ENCODE data around the gene GAB2. TPM values are rescaled to one million over a fixed set of nuclear protein-coding genes. Genes with fewer than 3 reads are reported as not detected.
"Not testable (repeated sequence)": the region's sequence is repeated elsewhere in the genome, so short reads cannot be mapped to it uniquely, and the experiment has no call there.

GAB2 gene
- total RNA-seq, 4 donors from 2014 or later, result 26.3 to 84.8 (median 26.6) TPM

DNA sequence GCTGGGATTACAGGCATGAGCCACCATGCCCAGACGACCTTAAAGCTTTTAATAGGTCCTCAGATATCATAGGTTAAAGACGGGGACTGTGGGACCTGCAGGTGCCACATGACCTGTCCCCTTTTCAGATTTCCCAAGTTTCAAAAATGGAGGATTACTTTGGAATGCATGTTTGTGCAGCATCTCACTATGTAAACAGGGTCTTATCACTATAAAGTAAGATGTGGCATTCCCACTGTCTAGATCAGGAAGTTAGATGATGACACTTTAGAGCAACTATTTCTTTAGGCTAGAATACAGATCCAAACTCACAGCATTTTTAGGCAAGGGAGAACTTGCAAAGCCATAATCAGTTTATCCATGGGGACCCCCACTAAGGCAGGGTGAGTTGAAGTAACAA lies 136.1 kb downstream of the GAB2 start:
- Histone ChIP-seq H3K27ac (no peak overlapping the region), H3K4me1 (peaks cover 0 to 7% (median 0%) of the 10 kb centered on the region in 3 donors), H3K27me3 (no peaks in the 10 kb centered on the region), H3K4me3 (no peak overlapping the region), H3K9me3 (no peaks in the 10 kb centered on the region), H3K36me3 (peaks cover 0 to 18% of the 10 kb centered on the region in 2 donors)
- no peak for ATAC-seq
- no peak for TF ChIP-seq CTCF (IDR thresholded peaks at IDR 0.05)
- no peak for TF ChIP-seq POLR2A (IDR thresholded peaks at IDR 0.05)
- no peak for TF ChIP-seq EP300 (IDR thresholded peaks at IDR 0.05)
- no peak for TF ChIP-seq POLR2AphosphoS5 (IDR thresholded peaks at IDR 0.05)
- no CpG with 5 or more reads among the region's 2 CpGs for WGBS, 2 donors (ENCODE audit: low coverage in 1 of 2)

DNA sequence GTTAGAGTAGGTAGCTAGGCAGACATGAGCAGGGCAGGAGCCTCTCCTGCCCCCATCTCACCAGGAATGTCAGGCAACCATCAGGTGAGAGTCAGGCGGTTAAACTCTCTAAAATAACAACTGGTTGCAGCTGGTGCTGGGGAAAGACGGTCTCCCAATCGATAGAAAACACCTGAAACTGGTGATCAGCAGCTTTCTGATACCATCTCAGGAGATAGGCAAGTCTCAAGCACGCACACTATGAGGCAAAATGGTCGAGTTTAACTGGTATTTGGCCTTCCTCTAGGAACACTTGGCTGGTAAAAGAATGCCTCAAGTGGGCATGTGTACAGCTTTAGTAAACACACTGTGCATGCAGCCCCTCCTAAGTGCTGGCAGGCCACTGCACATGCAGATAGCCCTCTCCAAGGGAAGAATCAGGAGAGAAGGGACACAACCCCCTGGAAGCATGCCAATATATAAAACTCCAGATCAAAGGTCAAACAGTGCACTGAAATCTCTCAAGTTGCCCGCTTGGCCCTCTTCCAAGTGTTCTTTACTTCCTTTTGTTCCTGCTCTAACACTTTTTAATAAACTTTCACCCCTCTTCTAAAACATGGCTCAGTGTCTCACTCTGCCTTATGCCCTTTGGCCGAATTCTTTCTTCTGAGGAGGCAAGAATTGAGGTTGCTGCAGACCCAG lies 140.2 kb downstream of the GAB2 start:
- Histone ChIP-seq H3K27ac (no peak overlapping the region), H3K9me3 (peaks cover 0 to 12% (median 0%) of the 10 kb centered on the region in 3 donors), H3K4me3 (no peak overlapping the region), H3K27me3 (no peaks in the 10 kb centered on the region), H3K4me1 (peaks cover 0 to 7% (median 0%) of the 10 kb centered on the region in 3 donors), H3K36me3 (peaks cover 0 to 36% of the 10 kb centered on the region in 2 donors)
- no peak for ATAC-seq
- WGBS, 2 donors (ENCODE audit: low coverage in 1 of 2), result 61 to 75% methylated on average over 2 to 3 of the region's 7 CpGs
- TF ChIP-seq CTCF (IDR thresholded peaks at IDR 0.05), result no peak
- no peak for TF ChIP-seq POLR2AphosphoS5 (IDR thresholded peaks at IDR 0.05)
- no peak for TF ChIP-seq POLR2A (IDR thresholded peaks at IDR 0.05)
- no peak for TF ChIP-seq EP300 (IDR thresholded peaks at IDR 0.05)

- no peaks in the 10 kb centered on the region for H3K27me3 ChIP-seq
- TF ChIP-seq POLR2A (IDR thresholded peaks at IDR 0.05), result no peak
- no peak for TF ChIP-seq EP300 (IDR thresholded peaks at IDR 0.05)
- no peak for TF ChIP-seq CTCF (IDR thresholded peaks at IDR 0.05)
- no peak for TF ChIP-seq POLR2AphosphoS5 (IDR thresholded peaks at IDR 0.05)
- H3K4me1 ChIP-seq, result peaks cover 0 to 7% (median 0%) of the 10 kb centered on the region in 3 donors
- peaks cover 0 to 20% (median 0%) of the 10 kb centered on the region in 3 donors for H3K9me3 ChIP-seq
- peaks cover 0 to 38% of the 10 kb centered on the region in 2 donors for H3K36me3 ChIP-seq
- 80 to 93% methylated on average over 3 of the region's 3 CpGs for WGBS, 2 donors (ENCODE audit: low coverage in 1 of 2)
- H3K4me3 ChIP-seq, result no peak overlapping the region
- no peak overlapping the region for H3K27ac ChIP-seq
- no peak for ATAC-seq
Measured at GRCh38 chr11:78276311-78276710, 141.3 kb downstream of the GAB2 start.

- H3K27ac ChIP-seq, result no peak overlapping the region
- TF ChIP-seq CTCF (IDR thresholded peaks at IDR 0.05), result no peak
- TF ChIP-seq POLR2A (IDR thresholded peaks at IDR 0.05), result no peak
- TF ChIP-seq EP300 (IDR thresholded peaks at IDR 0.05), result no peak
- TF ChIP-seq POLR2AphosphoS5 (IDR thresholded peaks at IDR 0.05), result no peak
- H3K4me1 ChIP-seq, result peaks cover 0 to 10% (median 0%) of the 10 kb centered on the region in 3 donors
- no peaks in the 10 kb centered on the region for H3K27me3 ChIP-seq
- ATAC-seq, result no peak
- WGBS, 2 donors (ENCODE audit: low coverage in 1 of 2), result 60 to 83% methylated on average over 3 of the region's 3 CpGs
- H3K9me3 ChIP-seq, result peaks cover 0 to 20% (median 0%) of the 10 kb centered on the region in 3 donors
- peaks cover 0 to 32% of the 10 kb centered on the region in 2 donors for H3K36me3 ChIP-seq
- H3K4me3 ChIP-seq, result no peak overlapping the region
Measured at GRCh38 chr11:78274739-78275138, 142.9 kb downstream of the GAB2 start.

DNA sequence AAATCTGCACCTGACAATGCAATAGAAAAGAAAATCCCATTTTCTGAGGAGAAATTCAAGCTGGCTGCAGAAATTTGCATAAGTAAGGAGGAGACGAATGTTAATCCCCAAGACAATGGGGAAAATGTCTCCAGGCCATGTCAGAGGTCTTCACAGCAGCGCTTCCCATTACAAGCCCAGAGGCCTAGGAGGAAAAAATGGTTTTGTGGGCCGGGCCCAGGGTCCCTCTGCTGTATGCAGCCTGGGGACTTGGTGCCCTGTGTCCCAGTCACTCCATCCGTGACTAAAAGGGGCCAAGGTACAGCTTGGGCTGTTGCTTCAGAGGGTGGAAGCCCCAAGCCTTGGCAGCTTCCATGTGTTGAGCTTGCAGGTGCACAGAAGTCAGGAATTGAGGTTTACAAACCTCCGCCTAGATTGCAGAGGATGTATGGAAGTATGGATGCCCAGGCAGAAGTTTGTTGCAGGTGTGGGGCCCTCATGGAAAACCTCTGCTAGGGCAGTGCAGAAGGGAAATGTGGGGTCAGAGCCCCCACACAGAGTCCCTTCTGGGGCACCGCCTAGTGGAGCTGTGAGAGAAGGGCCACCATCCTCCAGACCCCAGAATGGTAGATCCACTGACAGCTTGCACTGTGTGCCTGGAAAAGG lies 144.9 kb downstream of the GAB2 start:
- peaks cover 0 to 20% (median 0%) of the 10 kb centered on the region in 3 donors for H3K9me3 ChIP-seq
- peaks cover 0 to 25% (median 0%) of the 10 kb centered on the region in 3 donors for H3K4me1 ChIP-seq
- not testable (repeated sequence) for H3K4me3 ChIP-seq, ATAC-seq, H3K27me3 ChIP-seq, H3K27ac ChIP-seq
- peaks cover 0 to 26% of the 10 kb centered on the region in 2 donors for H3K36me3 ChIP-seq
- whole genome bisulfite sequencing, 2 donors (ENCODE audit: low coverage in 1 of 2), result 57 to 100% methylated on average over 1 to 4 of the region's 6 CpGs

DNA sequence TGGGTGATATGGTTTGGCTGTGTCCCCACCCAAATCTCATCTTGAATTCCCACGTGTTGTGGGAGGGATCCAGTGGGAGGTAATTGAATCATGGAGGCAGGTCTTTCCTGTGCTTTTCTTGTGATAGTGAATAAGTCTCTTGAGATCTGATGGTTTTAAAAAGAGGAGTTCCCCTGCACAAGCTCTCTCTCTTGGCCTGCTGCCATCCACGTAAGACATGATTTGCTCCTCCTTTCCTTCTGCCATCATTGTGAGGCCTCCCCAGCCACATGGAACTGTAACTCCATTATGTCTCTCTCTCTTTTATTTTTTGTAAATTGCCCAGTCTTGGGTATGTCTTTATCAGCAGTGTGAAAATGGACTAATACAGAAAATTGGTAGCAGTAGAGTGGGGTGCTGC lies 145.8 kb downstream of the GAB2 start:
- Histone ChIP-seq H3K36me3 (peaks cover 0 to 26% of the 10 kb centered on the region in 2 donors), H3K4me1 (peaks cover 0 to 24% (median 0%) of the 10 kb centered on the region in 3 donors), H3K9me3 (peaks cover 0 to 20% (median 0%) of the 10 kb centered on the region in 3 donors)
- ATAC-seq, H3K27ac ChIP-seq, H3K27me3 ChIP-seq, H3K4me3 ChIP-seq: not testable (repeated sequence)
- WGBS, 2 donors (ENCODE audit: low coverage in 1 of 2), result 54 to 75% methylated on average over 1 to 2 of the region's 2 CpGs
